Islet of Langerhans (tissue), 1 donor: Measurements from ENCODE around the gene MVP.
"Not testable (repeated sequence)": the region's sequence is repeated elsewhere in the genome, so short reads cannot be mapped to it uniquely, and the experiment has no call there.

ENCODE experiments used
- FAIRE-seq: peaks from one replicate; lab custom pipeline; 2011; peaks lifted over from hg19 to GRCh38; lab: Jason Lieb, UNC

The MVP gene

GRCh38 chr16:29820271-29820701, at the start of gene MVP:
MVP (plus strand) TSS chr16:29820462; CDS start chr16:29830550, 10,088 bp downstream.
- FAIRE-seq = no peak

DNA sequence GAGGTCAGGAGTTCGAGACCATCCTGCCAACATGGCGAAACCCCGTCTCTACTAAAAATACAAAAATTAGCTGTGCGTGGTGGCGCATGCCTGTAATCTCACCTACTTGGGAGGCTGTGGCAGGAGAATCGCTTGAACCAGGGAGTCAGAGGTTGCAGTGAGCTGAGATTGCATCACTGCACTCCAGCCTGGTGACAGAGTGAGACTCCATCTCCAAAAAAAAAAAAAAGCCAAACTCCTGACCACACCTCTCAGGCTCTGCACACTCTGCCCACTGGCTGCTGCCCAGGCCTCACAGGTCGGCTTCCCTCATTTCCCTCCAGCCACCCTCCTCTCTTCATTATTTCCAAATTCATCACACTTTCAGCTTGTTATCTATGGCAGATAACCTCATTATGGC, 47.9 kb upstream of the MVP start:
- not testable (repeated sequence) for FAIRE-seq

GRCh38 chr16:29774730-29775129, 45.5 kb upstream of the MVP start:
- FAIRE-seq = no peak

- no peak for FAIRE-seq
Measured at GRCh38 chr16:29775742-29776408, 44.4 kb upstream of the MVP start.

- FAIRE-seq = no peak
Measured at GRCh38 chr16:29777576-29778350, 42.5 kb upstream of the MVP start, which contains the start of gene ZG16. ZG16 (plus strand) TSS chr16:29778256; CDS start chr16:29779267, 1,011 bp downstream.

DNA sequence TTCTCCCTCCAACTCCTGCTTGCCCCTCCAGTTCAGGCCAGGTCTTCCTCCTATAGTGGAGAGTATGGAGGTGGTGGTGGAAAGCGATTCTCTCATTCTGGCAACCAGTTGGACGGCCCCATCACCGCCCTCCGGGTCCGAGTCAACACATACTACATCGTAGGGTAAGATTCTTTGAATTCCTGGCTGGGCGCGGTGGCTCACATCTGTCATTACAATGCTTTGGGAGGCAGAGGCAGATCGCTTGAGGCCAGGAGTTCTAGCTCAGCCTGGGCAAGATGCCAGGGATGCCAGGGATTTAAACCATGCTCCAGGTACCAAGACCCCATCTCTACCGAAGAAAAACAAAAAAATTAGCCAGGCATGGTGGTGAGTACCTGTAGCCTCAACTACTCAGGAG, 40.8 kb upstream of the MVP start:
- FAIRE-seq = no peak

DNA sequence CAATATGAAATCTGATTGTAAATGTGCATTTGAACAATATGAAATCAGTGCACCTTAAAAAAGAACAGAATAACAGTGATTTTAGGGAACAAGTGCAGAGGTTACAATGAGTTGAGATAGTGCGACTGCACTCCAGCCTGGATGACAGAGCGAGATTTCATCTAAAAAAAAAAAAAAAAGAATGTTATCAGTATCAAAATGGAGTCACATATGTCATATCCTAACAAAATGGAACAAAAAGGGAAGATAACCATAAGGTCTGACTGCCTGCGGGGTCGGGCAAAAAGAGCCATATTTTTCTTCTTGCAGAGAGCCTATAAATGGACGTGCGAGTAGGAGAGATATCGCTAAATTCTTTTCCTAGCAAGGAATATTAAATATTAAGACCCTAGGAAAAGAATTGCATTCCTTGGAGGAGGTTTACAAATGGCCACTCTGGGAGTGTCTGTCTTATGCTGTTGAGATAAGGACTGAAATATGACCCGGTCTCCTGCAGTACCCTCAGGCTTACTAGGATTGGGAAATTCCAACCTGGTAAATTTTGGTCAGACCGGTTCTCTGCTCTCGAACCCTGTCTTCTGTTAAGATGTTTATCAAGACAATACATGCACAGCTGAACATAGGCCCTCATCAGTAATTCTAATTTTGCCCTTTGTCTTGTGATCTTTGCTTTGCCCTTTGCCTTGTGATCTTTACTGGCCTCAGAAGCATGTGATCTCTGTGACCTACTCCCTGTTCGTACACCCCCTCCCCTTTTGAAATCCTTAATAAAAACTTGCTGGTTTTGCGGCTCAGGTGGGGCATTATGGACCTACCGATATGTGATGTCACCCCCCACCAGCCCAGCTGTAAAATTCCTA, 36.9 kb upstream of the MVP start:
- not testable (repeated sequence) for FAIRE-seq

DNA sequence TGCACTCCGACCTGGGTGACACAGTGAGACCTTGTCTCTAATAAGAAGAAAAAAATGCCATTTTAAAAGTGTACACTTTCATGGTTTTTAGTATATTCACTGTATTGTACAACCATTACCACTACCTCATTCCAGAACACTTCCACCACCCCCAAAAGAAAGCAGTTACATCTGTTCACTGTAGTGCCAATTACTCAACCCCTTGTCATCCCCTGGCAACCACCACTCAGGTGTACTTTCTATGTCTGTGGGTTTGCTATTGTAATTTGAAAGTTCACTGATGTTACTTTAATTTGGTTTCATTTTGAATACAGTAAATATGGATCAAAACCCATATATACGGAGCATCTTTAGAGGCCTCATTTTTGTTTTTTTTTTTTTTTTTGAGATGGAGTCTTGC, 36.1 kb upstream of the MVP start:
- FAIRE-seq = no peak

DNA sequence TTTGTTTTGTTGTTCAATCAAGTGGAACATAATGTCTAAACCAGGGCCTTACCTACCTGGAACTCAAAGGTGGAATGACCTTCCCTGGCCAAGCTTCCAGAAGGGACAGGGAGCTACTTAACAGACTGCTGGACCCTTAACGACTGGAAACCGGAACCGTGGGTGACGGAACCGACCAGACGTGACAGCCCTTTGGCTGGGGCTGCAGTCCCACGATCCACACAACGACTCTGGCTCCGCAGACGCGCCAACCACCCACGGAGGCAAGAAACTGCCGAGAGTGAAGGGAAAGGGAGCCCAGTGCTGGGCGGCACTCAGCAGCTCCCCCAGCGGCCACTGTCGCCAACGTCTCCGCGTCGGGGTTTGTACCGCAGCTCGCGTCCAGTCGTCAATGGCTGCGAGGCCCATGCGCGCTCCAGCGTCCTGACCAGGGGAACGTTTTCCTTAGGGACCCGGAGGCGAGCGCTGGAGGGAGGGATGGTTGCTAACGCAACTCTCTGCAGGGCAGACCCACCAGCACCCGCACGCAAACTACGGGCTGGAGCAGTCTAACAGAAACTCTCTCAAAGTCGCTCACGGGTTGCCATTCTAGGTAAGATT, 35.3 kb upstream of the MVP start:
- FAIRE-seq = no peak

DNA sequence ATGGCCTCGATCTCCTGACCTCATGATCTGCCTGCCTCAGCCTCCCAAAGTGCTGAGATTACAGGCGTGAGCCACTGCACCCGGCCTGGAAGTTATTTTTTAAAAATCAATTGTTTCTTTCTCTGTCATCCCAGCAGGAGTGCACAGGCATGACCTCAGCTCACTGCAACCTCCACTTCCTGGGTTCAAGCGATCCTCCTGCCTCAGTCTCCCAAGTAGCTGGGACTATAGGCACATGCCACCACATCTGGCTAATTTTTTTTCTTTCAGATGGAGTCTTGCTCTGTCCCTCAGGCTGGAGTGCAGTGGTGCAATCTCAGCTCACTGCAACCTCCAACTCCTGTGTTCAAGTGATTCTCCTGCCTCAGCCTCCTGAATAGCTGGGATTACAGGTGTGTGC, 33.1 kb upstream of the MVP start:
- not testable (repeated sequence) for FAIRE-seq

DNA sequence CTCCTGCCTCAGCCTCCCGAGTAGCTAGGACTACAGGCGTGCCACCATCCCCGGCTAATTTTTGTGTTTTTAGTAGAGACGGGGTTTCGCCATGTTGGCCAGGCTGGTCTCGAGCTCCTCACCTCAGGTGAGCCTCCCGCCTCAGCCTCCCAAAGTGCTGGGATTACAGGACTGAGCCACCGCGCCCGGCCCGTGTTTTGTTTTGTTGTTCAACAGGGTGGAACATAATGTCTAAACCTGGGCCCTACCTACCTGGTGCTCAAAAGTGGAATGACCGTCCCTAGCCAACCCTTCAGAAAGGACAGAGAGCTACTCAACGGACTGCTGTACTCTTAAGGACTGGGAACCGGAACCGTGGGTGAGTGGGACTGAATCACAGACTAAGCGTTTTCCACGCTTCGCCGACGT, 30.5 kb upstream of the MVP start:
- no peak for FAIRE-seq

DNA sequence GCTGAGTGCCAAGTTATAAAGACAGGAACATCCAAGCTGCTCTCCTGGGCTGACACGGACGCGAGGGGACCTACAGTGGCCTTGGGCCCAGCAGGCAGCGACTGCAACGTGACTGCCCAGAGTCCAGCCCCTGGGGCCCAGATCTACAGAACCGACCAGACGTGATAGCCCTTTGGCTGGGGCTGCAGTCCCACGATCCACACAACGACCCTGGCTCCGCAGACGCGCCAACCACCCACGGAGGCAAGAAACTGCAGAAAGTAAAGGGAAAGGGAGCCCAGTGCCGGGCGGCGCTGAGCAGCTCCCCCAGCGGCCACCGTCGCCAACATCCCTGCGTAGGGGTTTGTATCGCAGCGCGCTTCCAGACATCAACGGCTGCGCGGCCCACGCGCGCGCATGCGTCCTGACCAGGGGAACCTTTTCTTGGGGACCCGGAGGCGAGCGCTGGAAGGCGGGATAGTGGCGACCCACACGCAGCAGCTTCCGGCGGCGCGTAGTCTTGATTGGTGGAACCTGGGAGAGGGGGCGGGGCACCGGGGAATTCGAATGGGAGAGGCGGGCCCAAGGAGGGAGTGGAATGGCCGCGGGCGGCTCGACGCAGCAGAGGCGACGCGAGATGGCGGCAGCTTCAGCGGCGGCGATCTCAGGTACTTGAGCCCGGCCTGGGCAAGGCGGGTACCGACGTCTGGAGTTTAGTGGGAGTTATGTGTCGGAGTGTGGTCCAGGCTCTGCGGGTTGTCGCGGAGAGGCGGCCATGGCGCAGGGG, 29.9 kb upstream of the MVP start, which contains the start of gene KIF22:
TSS of gene KIF22 (plus strand) at position 569 of the 766 bp plus-strand sequence. CDS start at position 578, 9 bp downstream.
- FAIRE-seq = no peak

DNA sequence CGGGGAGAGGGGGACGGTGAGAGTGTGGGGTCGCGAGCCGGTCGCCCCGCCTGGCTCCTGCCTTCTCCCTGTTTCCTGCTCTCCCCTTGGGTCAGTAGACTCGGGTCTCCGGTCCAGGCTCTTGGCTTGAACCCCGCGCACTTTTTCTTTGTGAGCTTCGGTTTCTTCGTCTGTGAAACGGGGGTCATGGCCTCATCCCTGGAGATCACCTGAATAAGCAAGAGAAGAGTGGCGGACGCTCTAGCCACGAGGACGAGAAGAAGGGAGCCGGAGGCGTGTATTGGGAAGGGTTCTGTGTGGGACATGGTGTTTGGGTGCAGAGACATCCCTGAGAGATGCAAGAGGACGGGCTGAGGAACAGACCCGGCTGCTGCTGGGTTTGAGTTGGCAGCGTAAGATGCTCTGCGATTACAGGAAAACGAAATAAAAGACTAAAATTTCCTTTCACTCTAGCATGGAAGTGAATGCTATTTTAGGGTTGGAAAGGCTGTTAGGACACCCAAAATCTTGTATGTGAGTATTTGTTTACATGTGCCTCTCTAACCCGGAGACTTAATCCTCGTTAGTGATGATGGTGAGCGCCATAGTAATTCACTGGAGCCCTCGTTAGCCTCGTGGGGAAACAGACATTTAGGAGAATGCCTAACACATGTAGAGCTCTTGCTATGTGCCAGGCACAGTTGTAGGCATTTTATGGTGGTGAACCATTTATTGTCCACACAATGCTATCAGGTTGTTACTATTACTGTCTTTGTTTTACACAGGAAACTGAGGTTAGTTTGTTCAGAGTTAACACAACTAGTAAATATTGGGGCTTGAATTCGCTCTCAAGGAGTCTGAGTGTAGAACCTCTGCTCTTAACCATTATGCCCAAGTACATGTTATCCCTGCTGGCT, 29.1 kb upstream of the MVP start:
- no peak for FAIRE-seq

- FAIRE-seq = no peak
Measured at GRCh38 chr16:29791845-29792807, 28.1 kb upstream of the MVP start.

- not testable (repeated sequence) for FAIRE-seq
Measured at GRCh38 chr16:29793153-29793552, 27.1 kb upstream of the MVP start.

- no peak for FAIRE-seq
Measured at GRCh38 chr16:29794231-29794710, 26.0 kb upstream of the MVP start.

- FAIRE-seq = no peak
Measured at GRCh38 chr16:29802416-29802935, 17.8 kb upstream of the MVP start.

- no peak for FAIRE-seq
Measured at GRCh38 chr16:29804020-29804419, 16.2 kb upstream of the MVP start.
